ENCODE results near the gene OR4X1.
"Not testable (repeated sequence)": the region's sequence is repeated elsewhere in the genome, so short reads cannot be mapped to it uniquely, and the experiment has no call there.

Gene OR4X1

GRCh38 chr11:48263423-48263911 is at the start of gene OR4X1:
Gene OR4X1 (plus strand): TSS chr11:48263861. CDS start chr11:48263861, 0 bp downstream.
- Histone ChIP-seq H3K27ac (ENCODE audit: low read depth, low read length) (no peak within 1 kb of the TSS), H3K9me3 (ENCODE audit: control insufficient read depth in 5 of 5, low read length in 5 of 5) (no peaks in the 10 kb centered on the region), H3K9ac (ENCODE audit: low read length in 5 of 5) (no peak within 1 kb of the TSS), H3K4me1 (ENCODE audit: control insufficient read depth in 5 of 5, insufficient read depth in 5 of 5, low read length in 5 of 5) (no peaks in the 10 kb centered on the region), H3K36me3 (ENCODE audit: control insufficient read depth in 5 of 5, insufficient read depth in 5 of 5, low read length in 5 of 5) (no peaks in the 10 kb centered on the region), H3K4me3 (ENCODE audit: low read depth in 1 of 5, low read length in 5 of 5) (no peak within 1 kb of the TSS), H3K27me3 (ENCODE audit: control insufficient read depth in 5 of 5, insufficient read depth in 4 of 5, low read length in 5 of 5) (no peaks in the 10 kb centered on the region)

- H3K4me1 ChIP-seq (ENCODE audit: control insufficient read depth in 5 of 5, insufficient read depth in 5 of 5, low read length in 5 of 5): no peaks in the 10 kb centered on the region
- H3K9ac ChIP-seq (ENCODE audit: low read length in 5 of 5): no peak within 1 kb of the TSS
- no peak within 1 kb of the TSS for H3K4me3 ChIP-seq (ENCODE audit: low read depth in 1 of 5, low read length in 5 of 5)
- H3K27me3 ChIP-seq (ENCODE audit: control insufficient read depth in 5 of 5, insufficient read depth in 4 of 5, low read length in 5 of 5): no peaks in the 10 kb centered on the region
- H3K9me3 ChIP-seq (ENCODE audit: control insufficient read depth in 5 of 5, low read length in 5 of 5): no peaks in the 10 kb centered on the region
- H3K27ac ChIP-seq (ENCODE audit: low read depth, low read length): no peak within 1 kb of the TSS
- H3K36me3 ChIP-seq (ENCODE audit: control insufficient read depth in 5 of 5, insufficient read depth in 5 of 5, low read length in 5 of 5): no peaks in the 10 kb centered on the region
Measured at GRCh38 chr11:48216510-48216909, 47.2 kb upstream of the OR4X1 start, which contains the start of gene OR4B1. Gene OR4B1 (plus strand): TSS chr11:48216810. CDS start chr11:48216810, 0 bp downstream.

GRCh38 chr11:48228761-48229160 is 34.9 kb upstream of the OR4X1 start:
- no peaks in the 10 kb centered on the region for H3K27me3 ChIP-seq (ENCODE audit: control insufficient read depth in 5 of 5, insufficient read depth in 4 of 5, low read length in 5 of 5)
- H3K4me3 ChIP-seq (ENCODE audit: low read depth in 1 of 5, low read length in 5 of 5): no peak overlapping the region
- H3K36me3 ChIP-seq (ENCODE audit: control insufficient read depth in 5 of 5, insufficient read depth in 5 of 5, low read length in 5 of 5): no peaks in the 10 kb centered on the region
- peaks cover 0 to 26% (median 13%) of the 10 kb centered on the region in 5 donors for H3K9me3 ChIP-seq (ENCODE audit: control insufficient read depth in 5 of 5, low read length in 5 of 5)
- no peaks in the 10 kb centered on the region for H3K4me1 ChIP-seq (ENCODE audit: control insufficient read depth in 5 of 5, insufficient read depth in 5 of 5, low read length in 5 of 5)
- H3K27ac ChIP-seq (ENCODE audit: low read depth, low read length): no peak overlapping the region
- H3K9ac ChIP-seq (ENCODE audit: low read length in 5 of 5): no peak overlapping the region

GRCh38 chr11:48230057-48230456 is 33.6 kb upstream of the OR4X1 start:
- not testable (repeated sequence) for H3K9ac ChIP-seq (ENCODE audit: low read length in 5 of 5); H3K4me3 ChIP-seq (ENCODE audit: low read depth in 1 of 5, low read length in 5 of 5); H3K4me1 ChIP-seq (ENCODE audit: control insufficient read depth in 5 of 5, insufficient read depth in 5 of 5, low read length in 5 of 5); H3K27me3 ChIP-seq (ENCODE audit: control insufficient read depth in 5 of 5, insufficient read depth in 4 of 5, low read length in 5 of 5); H3K27ac ChIP-seq (ENCODE audit: low read depth, low read length); H3K36me3 ChIP-seq (ENCODE audit: control insufficient read depth in 5 of 5, insufficient read depth in 5 of 5, low read length in 5 of 5)
- H3K9me3 ChIP-seq (ENCODE audit: control insufficient read depth in 5 of 5, low read length in 5 of 5): peaks cover 0 to 26% (median 13%) of the 10 kb centered on the region in 5 donors

GRCh38 chr11:48237727-48238126 is 25.9 kb upstream of the OR4X1 start:
- H3K9ac ChIP-seq (ENCODE audit: low read length in 5 of 5): no peak overlapping the region
- H3K4me1 ChIP-seq (ENCODE audit: control insufficient read depth in 5 of 5, insufficient read depth in 5 of 5, low read length in 5 of 5): no peaks in the 10 kb centered on the region
- no peaks in the 10 kb centered on the region for H3K36me3 ChIP-seq (ENCODE audit: control insufficient read depth in 5 of 5, insufficient read depth in 5 of 5, low read length in 5 of 5)
- no peak overlapping the region for H3K4me3 ChIP-seq (ENCODE audit: low read depth in 1 of 5, low read length in 5 of 5)
- no peak overlapping the region for H3K27ac ChIP-seq (ENCODE audit: low read depth, low read length)
- peaks cover 0 to 6% (median 3%) of the 10 kb centered on the region in 5 donors for H3K9me3 ChIP-seq (ENCODE audit: control insufficient read depth in 5 of 5, low read length in 5 of 5)
- H3K27me3 ChIP-seq (ENCODE audit: control insufficient read depth in 5 of 5, insufficient read depth in 4 of 5, low read length in 5 of 5): peaks cover 0 to 6% (median 4%) of the 10 kb centered on the region in 5 donors

GRCh38 chr11:48242501-48242900 is 21.2 kb upstream of the OR4X1 start:
- Histone ChIP-seq H3K36me3 (ENCODE audit: control insufficient read depth in 5 of 5, insufficient read depth in 5 of 5, low read length in 5 of 5) (no peaks in the 10 kb centered on the region), H3K27ac (ENCODE audit: low read depth, low read length) (no peak overlapping the region), H3K4me3 (ENCODE audit: low read depth in 1 of 5, low read length in 5 of 5) (no peak overlapping the region), H3K4me1 (ENCODE audit: control insufficient read depth in 5 of 5, insufficient read depth in 5 of 5, low read length in 5 of 5) (no peaks in the 10 kb centered on the region), H3K9ac (ENCODE audit: low read length in 5 of 5) (no peak overlapping the region), H3K27me3 (ENCODE audit: control insufficient read depth in 5 of 5, insufficient read depth in 4 of 5, low read length in 5 of 5) (peaks cover 0 to 2% (median 0%) of the 10 kb centered on the region in 5 donors), H3K9me3 (ENCODE audit: control insufficient read depth in 5 of 5, low read length in 5 of 5) (peaks cover 0 to 11% (median under 1%) of the 10 kb centered on the region in 5 donors)

- Histone ChIP-seq H3K9me3 (ENCODE audit: control insufficient read depth in 5 of 5, low read length in 5 of 5) (peaks cover 4 to 17% (median 7%) of the 10 kb centered on the region in 5 donors), H3K27me3 (ENCODE audit: control insufficient read depth in 5 of 5, insufficient read depth in 4 of 5, low read length in 5 of 5) (peaks cover 0 to 2% (median 0%) of the 10 kb centered on the region in 5 donors), H3K27ac (ENCODE audit: low read depth, low read length) (no peak within 1 kb of the TSS), H3K4me3 (ENCODE audit: low read depth in 1 of 5, low read length in 5 of 5) (no peak within 1 kb of the TSS), H3K4me1 (ENCODE audit: control insufficient read depth in 5 of 5, insufficient read depth in 5 of 5, low read length in 5 of 5) (no peaks in the 10 kb centered on the region), H3K9ac (ENCODE audit: low read length in 5 of 5) (no peak within 1 kb of the TSS), H3K36me3 (ENCODE audit: control insufficient read depth in 5 of 5, insufficient read depth in 5 of 5, low read length in 5 of 5) (no peaks in the 10 kb centered on the region)
Measured at GRCh38 chr11:48244804-48245203, 18.9 kb upstream of the OR4X1 start, which contains the start of gene OR4X2. Gene OR4X2 (plus strand): TSS chr11:48245104. CDS start chr11:48245104, 0 bp downstream.

- Histone ChIP-seq H3K27me3 (ENCODE audit: control insufficient read depth in 5 of 5, insufficient read depth in 4 of 5, low read length in 5 of 5) (no peaks in the 10 kb centered on the region), H3K27ac (ENCODE audit: low read depth, low read length) (no peak overlapping the region), H3K4me3 (ENCODE audit: low read depth in 1 of 5, low read length in 5 of 5) (no peak overlapping the region), H3K9ac (ENCODE audit: low read length in 5 of 5) (no peak overlapping the region), H3K36me3 (ENCODE audit: control insufficient read depth in 5 of 5, insufficient read depth in 5 of 5, low read length in 5 of 5) (no peaks in the 10 kb centered on the region), H3K9me3 (ENCODE audit: control insufficient read depth in 5 of 5, low read length in 5 of 5) (peaks cover 6 to 21% (median 11%) of the 10 kb centered on the region in 5 donors), H3K4me1 (ENCODE audit: control insufficient read depth in 5 of 5, insufficient read depth in 5 of 5, low read length in 5 of 5) (no peaks in the 10 kb centered on the region)
Measured at GRCh38 chr11:48248902-48249301, 14.8 kb upstream of the OR4X1 start.

- H3K36me3 ChIP-seq (ENCODE audit: control insufficient read depth in 5 of 5, insufficient read depth in 5 of 5, low read length in 5 of 5): no peaks in the 10 kb centered on the region
- no peaks in the 10 kb centered on the region for H3K4me1 ChIP-seq (ENCODE audit: control insufficient read depth in 5 of 5, insufficient read depth in 5 of 5, low read length in 5 of 5)
- H3K27me3 ChIP-seq (ENCODE audit: control insufficient read depth in 5 of 5, insufficient read depth in 4 of 5, low read length in 5 of 5): no peaks in the 10 kb centered on the region
- no peaks in the 10 kb centered on the region for H3K9me3 ChIP-seq (ENCODE audit: control insufficient read depth in 5 of 5, low read length in 5 of 5)
- no peak overlapping the region for H3K27ac ChIP-seq (ENCODE audit: low read depth, low read length)
- H3K9ac ChIP-seq (ENCODE audit: low read length in 5 of 5): no peak overlapping the region
- H3K4me3 ChIP-seq (ENCODE audit: low read depth in 1 of 5, low read length in 5 of 5): no peak overlapping the region
Measured at GRCh38 chr11:48261600-48261999, 2.1 kb upstream of the OR4X1 start.

GRCh38 chr11:48270621-48271020 is 7.0 kb downstream of the OR4X1 start:
- Histone ChIP-seq H3K27ac (ENCODE audit: low read depth, low read length) (no peak overlapping the region), H3K27me3 (ENCODE audit: control insufficient read depth in 5 of 5, insufficient read depth in 4 of 5, low read length in 5 of 5) (no peaks in the 10 kb centered on the region), H3K4me1 (ENCODE audit: control insufficient read depth in 5 of 5, insufficient read depth in 5 of 5, low read length in 5 of 5) (no peaks in the 10 kb centered on the region), H3K4me3 (ENCODE audit: low read depth in 1 of 5, low read length in 5 of 5) (no peak overlapping the region), H3K9ac (ENCODE audit: low read length in 5 of 5) (no peak overlapping the region), H3K36me3 (ENCODE audit: control insufficient read depth in 5 of 5, insufficient read depth in 5 of 5, low read length in 5 of 5) (no peaks in the 10 kb centered on the region), H3K9me3 (ENCODE audit: control insufficient read depth in 5 of 5, low read length in 5 of 5) (no peaks in the 10 kb centered on the region)

Measured in subcutaneous abdominal adipose tissue (tissue), 5 donors.